PC-3 (cell line): Measurements from ENCODE around the gene FGD3. TPM values are rescaled to one million over a fixed set of nuclear protein-coding genes. Genes with fewer than 3 reads are reported as not detected.

ENCODE experiments used
- ATAC-seq: fragments of 200-7000 bp; cut with Tn5 transposase; 2 replicates; pipeline ENCODE4 v1.9.1; 2020; ENCODE audit warnings: mild to moderate bottlenecking, moderate library complexity
- BruUV-seq: library from RNA; stranded (reverse); fragments of 400-500 nt; replicated peaks from 2 replicates; lab custom pipeline; 2021; lab: Mats Ljungman, UMichigan
- CTCF ChIA-PET: fragments of 300-600 bp; sonication (Branson Sonifier 250); formaldehyde crosslinking; loops from one replicate; lab custom pipeline; 2022; ENCODE audit warnings: antibody characterized with exemption; lab: Charles Lee
- POLR2A ChIA-PET: fragments of 300-600 bp; sonication (Branson Sonifier 250); formaldehyde crosslinking; loops from one replicate; lab custom pipeline; 2022; ENCODE audit warnings: antibody characterized with exemption; ENCODE audit not compliant: unreplicated experiment; lab: Charles Lee
- DNase-seq: peaks from one replicate; pipeline ENCODE4 v3.0.0-alpha.2; 2015
- H2AFZ ChIP-seq: fragments of 300-600 bp; sonication (generic); 2 replicates; pipeline ENCODE4 v1.6.0; 2016; ENCODE audit warnings: antibody characterized with exemption, low read length
- H3F3A ChIP-seq: fragments of 300-600 bp; sonication (generic); one replicate; pipeline ENCODE4 v1.6.0; 2017; ENCODE audit warnings: antibody characterized with exemption, low read length, control low read depth, mild to moderate bottlenecking; ENCODE audit not compliant: unreplicated experiment
- H3K27ac ChIP-seq: fragments of 300-600 bp; sonication (generic); 2 replicates; pipeline ENCODE4 v1.5.1; 2016; ENCODE audit warnings: mild to moderate bottlenecking, low read length
- H3K27me3 ChIP-seq: fragments of 300-600 bp; sonication (generic); 2 replicates; pipeline ENCODE4 v1.6.1; 2016; ENCODE audit warnings: low read length, mixed read lengths
- H3K36me3 ChIP-seq: fragments of 300-600 bp; sonication (generic); 2 replicates; pipeline ENCODE4 v1.6.1; 2016; ENCODE audit warnings: low read depth, mixed run types, low read length, mixed read lengths
- H3K4me1 ChIP-seq: fragments of 300-600 bp; sonication (generic); 2 replicates; pipeline ENCODE4 v1.5.1; 2016; ENCODE audit warnings: low read length; ENCODE audit not compliant: insufficient read depth
- H3K4me2 ChIP-seq: fragments of 300-600 bp; sonication (generic); 2 replicates; pipeline ENCODE4 v1.6.0; 2016; ENCODE audit warnings: low read length
- H3K4me3 ChIP-seq: fragments of 300-600 bp; sonication (generic); 2 replicates; pipeline ENCODE4 v1.5.1; 2016; ENCODE audit warnings: mild to moderate bottlenecking, low read length, mixed read lengths
- H3K79me2 ChIP-seq: fragments of 300-600 bp; sonication (generic); 2 replicates; pipeline ENCODE4 v1.6.1; 2017; ENCODE audit warnings: low read length, mixed read lengths
- H3K9ac ChIP-seq: fragments of 300-600 bp; sonication (generic); 2 replicates; pipeline ENCODE4 v1.6.0; 2016; ENCODE audit warnings: mild to moderate bottlenecking, low read length
- H3K9me2 ChIP-seq: fragments of 300-600 bp; sonication (generic); replicated peaks from 2 replicates; pipeline ENCODE4 v1.6.1; 2016; ENCODE audit warnings: mixed run types, low read length, mixed read lengths
- H3K9me3 ChIP-seq: fragments of 300-600 bp; sonication (generic); 2 replicates; pipeline ENCODE4 v1.6.1; 2016; ENCODE audit warnings: low read length, mixed read lengths
- H4K20me1 ChIP-seq: fragments of 300-600 bp; sonication (generic); 2 replicates; pipeline ENCODE4 v1.6.1; 2016; ENCODE audit warnings: low read length, mixed read lengths
- EZH2 ChIP-seq: fragments of 300-600 bp; sonication (generic); IDR thresholded peaks from one replicate; pipeline ENCODE4 v1.6.1; 2017; ENCODE audit warnings: antibody characterized with exemption, mild to moderate bottlenecking, low read length; ENCODE audit not compliant: unreplicated experiment
- EZH2phosphoT487 ChIP-seq: fragments of 300-600 bp; sonication (generic); IDR thresholded peaks from 2 replicates; pipeline ENCODE4 v1.6.1; 2018; ENCODE audit warnings: mild to moderate bottlenecking, antibody characterized with exemption, low read length, borderline replicate concordance
- intact Hi-C: fragments of 100-400 bp; cut with micrococcal nuclease; formaldehyde crosslinking; loops from 2 replicates; pipeline ENCODE4 v1.9.0; 2023
- total RNA-seq: library from RNA; depleted of rRNA; stranded (reverse); fragments of >200 nt; gene quantifications from 2 replicates; pipeline ENCODE4 v1.2.3, GENCODE V29; 2014
- TF ChIP-seq, protein P1 (sequence below): fragments of 300-600 bp; sonication (generic); conservative IDR thresholded peaks from 2 replicates; pipeline ENCODE4 v1.5.1; 2017; ENCODE audit warnings: antibody characterized with exemption, low read depth, mild to moderate bottlenecking, low read length

FGD3 gene
- total RNA-seq, 1 experiment from 2014 or later, result 5.4 TPM

DNA sequence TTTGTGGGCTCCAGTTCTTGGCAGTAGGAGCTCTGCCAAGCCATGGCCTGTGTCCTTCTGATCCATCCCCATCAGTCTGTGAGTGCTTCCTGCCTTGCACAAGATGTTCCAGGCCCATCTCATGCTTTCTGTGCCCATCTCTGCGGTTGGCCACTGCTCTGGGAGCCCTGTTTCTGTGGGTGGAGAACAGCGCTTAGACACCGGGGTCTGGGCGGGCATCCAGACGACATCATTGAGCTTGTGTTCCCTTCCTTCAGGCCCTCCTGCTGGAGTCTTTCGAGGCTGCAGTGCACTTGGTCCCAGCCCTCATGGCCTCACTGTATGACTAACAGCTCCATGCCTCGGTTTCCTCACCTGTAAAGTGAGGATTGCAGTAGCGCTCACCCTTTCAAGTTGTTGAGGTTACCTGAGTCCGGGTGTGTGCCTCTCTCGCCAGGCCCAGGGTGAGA is 133.8 kb downstream of the FGD3 start:
- BruUV-seq, result no TSS peak
- Histone ChIP-seq H3K4me3 (no peak overlapping the region), H3K27me3 (no peaks in the 10 kb centered on the region), H3K9ac (no peak overlapping the region), H3K4me1 (no peaks in the 10 kb centered on the region), H3K4me2 (no peak overlapping the region), H3F3A (no peaks in the 10 kb centered on the region), H3K79me2 (no peaks in the 10 kb centered on the region), H2AFZ (no peak overlapping the region), H3K9me3 (no peaks in the 10 kb centered on the region), H4K20me1 (no peaks in the 10 kb centered on the region), H3K9me2 (no peaks in the 10 kb centered on the region), H3K36me3 (no peaks in the 10 kb centered on the region), H3K27ac (no peak overlapping the region)
- TF ChIP-seq, protein P1, sequence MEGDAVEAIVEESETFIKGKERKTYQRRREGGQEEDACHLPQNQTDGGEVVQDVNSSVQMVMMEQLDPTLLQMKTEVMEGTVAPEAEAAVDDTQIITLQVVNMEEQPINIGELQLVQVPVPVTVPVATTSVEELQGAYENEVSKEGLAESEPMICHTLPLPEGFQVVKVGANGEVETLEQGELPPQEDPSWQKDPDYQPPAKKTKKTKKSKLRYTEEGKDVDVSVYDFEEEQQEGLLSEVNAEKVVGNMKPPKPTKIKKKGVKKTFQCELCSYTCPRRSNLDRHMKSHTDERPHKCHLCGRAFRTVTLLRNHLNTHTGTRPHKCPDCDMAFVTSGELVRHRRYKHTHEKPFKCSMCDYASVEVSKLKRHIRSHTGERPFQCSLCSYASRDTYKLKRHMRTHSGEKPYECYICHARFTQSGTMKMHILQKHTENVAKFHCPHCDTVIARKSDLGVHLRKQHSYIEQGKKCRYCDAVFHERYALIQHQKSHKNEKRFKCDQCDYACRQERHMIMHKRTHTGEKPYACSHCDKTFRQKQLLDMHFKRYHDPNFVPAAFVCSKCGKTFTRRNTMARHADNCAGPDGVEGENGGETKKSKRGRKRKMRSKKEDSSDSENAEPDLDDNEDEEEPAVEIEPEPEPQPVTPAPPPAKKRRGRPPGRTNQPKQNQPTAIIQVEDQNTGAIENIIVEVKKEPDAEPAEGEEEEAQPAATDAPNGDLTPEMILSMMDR, result no peak
- TF ChIP-seq EZH2 (no peak), EZH2phosphoT487 (no peak)
- intact Hi-C loops, result no loop called here
- POLR2A ChIA-PET, result no interaction called here
- DNase-seq (no peak), ATAC-seq (no peak)
- CTCF ChIA-PET, result no interaction called here

DNA sequence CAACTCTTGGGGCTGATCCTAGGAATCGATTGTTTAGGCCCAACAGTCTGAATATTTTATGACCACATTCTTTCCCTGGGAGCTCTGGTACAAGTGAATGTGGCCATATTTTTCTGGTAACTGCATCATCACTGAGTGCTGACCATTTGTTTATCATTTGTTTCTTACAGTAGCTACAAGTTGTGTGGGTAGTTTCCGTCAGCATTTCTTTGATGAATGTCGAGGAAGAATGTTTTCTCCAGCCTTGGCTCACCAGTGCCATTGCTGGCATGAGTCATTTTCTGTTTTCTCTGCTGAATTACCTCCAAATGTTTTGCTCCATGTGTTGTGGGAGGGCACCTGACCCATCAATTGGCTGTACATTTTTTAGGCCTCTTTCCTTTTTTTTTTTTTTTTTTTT is 134.6 kb downstream of the FGD3 start:
- Histone ChIP-seq H3K4me3 (no peak overlapping the region), H3K9me2 (no peaks in the 10 kb centered on the region), H3K36me3 (no peaks in the 10 kb centered on the region), H3K9me3 (no peaks in the 10 kb centered on the region), H4K20me1 (no peaks in the 10 kb centered on the region), H3F3A (no peaks in the 10 kb centered on the region), H3K4me1 (no peaks in the 10 kb centered on the region), H3K4me2 (no peak overlapping the region), H3K27me3 (no peaks in the 10 kb centered on the region), H3K9ac (no peak overlapping the region), H3K27ac (no peak overlapping the region), H2AFZ (no peak overlapping the region), H3K79me2 (no peaks in the 10 kb centered on the region)
- ATAC-seq (no peak), DNase-seq (no peak)
- intact Hi-C loops, result no loop called here
- no TSS peak for BruUV-seq
- CTCF ChIA-PET, result no interaction called here
- POLR2A ChIA-PET, result no interaction called here
- no peak for TF ChIP-seq EZH2
- TF ChIP-seq, protein P1, result no peak
- no peak for TF ChIP-seq EZH2phosphoT487

DNA sequence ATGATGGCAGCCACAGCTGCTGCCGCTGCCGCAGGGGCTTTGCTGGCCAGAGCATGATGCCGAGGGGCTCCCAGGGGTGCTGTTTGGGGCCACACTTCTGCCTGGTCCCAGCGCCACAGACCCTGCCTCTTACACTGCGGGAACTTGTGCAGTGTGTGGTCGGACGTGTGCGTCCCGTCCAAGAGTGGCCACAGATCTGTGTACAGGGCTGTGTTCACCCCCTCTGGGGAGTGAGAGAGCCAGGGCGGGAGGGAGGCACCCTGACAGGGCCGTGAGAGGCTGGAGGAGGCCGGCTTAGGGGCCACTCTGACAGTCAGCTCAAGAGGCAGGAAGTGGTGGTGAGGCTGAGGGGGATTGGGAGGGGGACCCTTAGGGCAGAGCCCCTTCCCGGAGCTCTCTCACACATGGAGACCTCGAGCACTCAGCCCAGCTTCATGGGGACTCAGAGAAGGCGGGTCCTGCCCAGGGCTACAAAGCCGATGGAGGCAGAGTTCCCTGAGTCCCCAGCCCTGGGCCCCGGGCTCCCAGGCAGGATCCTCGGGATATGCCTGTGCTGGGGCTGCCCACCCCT is 135.6 kb downstream of the FGD3 start:
- no peak overlapping the region for H3K27ac ChIP-seq
- H3K36me3 ChIP-seq, result no peaks in the 10 kb centered on the region
- H2AFZ ChIP-seq, result no peak overlapping the region
- POLR2A ChIA-PET, result no interaction called here
- H3K9me3 ChIP-seq, result no peaks in the 10 kb centered on the region
- no peak overlapping the region for H3K4me3 ChIP-seq
- CTCF ChIA-PET, result no interaction called here
- no peak overlapping the region for H3K4me2 ChIP-seq
- H3K9me2 ChIP-seq, result no peaks in the 10 kb centered on the region
- DNase-seq (no peak), ATAC-seq (no peak)
- no peaks in the 10 kb centered on the region for H3K27me3 ChIP-seq
- BruUV-seq, result no TSS peak
- intact Hi-C loops, result no loop called here
- H3K79me2 ChIP-seq, result no peaks in the 10 kb centered on the region
- TF ChIP-seq EZH2 (no peak), EZH2phosphoT487 (no peak)
- TF ChIP-seq, protein P1, result no peak
- H3F3A ChIP-seq, result no peaks in the 10 kb centered on the region
- no peaks in the 10 kb centered on the region for H3K4me1 ChIP-seq
- H3K9ac ChIP-seq, result no peak overlapping the region
- no peaks in the 10 kb centered on the region for H4K20me1 ChIP-seq
